D721Med (cell line): ENCODE data around the gene SPATA46.

ENCODE experiments used
- DNase-seq: peaks from one replicate; pipeline ENCODE4 v3.0.0; 2011; ENCODE audit warnings: low spot score; ENCODE audit not compliant: insufficient read length
- FAIRE-seq: peaks from 2 replicates; lab custom pipeline; 2011; peaks lifted over from hg19 to GRCh38; lab: Jason Lieb, UNC
- TF ChIP-seq, protein P1 (sequence below): IDR thresholded peaks from 2 replicates; pipeline ENCODE4 v1.5.1; 2012; ENCODE audit warnings: mild to moderate bottlenecking, control low read depth; ENCODE audit not compliant: insufficient read depth; ENCODE audit errors: missing control alignments

SPATA46 gene

DNA sequence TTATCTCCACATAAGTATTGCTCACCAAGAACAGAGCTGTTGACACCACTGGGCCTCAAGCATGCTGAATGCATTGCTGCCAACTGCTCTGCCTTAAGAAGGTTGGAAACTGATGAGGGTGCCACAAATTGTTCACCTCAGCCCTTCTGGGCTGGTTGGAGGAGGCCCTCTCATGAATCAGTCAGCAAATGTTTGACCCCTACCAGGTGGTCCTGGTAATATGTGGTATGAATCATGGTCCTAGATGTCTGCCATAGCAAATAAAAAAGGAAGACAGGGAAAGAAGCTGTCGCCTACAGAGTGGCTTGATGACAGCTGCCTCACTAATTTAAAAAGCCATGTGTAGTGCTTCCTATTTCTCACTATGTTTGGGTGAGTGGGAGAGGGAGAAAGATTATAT lies 12.2 kb downstream of the SPATA46 start:
- TF ChIP-seq, protein P1, sequence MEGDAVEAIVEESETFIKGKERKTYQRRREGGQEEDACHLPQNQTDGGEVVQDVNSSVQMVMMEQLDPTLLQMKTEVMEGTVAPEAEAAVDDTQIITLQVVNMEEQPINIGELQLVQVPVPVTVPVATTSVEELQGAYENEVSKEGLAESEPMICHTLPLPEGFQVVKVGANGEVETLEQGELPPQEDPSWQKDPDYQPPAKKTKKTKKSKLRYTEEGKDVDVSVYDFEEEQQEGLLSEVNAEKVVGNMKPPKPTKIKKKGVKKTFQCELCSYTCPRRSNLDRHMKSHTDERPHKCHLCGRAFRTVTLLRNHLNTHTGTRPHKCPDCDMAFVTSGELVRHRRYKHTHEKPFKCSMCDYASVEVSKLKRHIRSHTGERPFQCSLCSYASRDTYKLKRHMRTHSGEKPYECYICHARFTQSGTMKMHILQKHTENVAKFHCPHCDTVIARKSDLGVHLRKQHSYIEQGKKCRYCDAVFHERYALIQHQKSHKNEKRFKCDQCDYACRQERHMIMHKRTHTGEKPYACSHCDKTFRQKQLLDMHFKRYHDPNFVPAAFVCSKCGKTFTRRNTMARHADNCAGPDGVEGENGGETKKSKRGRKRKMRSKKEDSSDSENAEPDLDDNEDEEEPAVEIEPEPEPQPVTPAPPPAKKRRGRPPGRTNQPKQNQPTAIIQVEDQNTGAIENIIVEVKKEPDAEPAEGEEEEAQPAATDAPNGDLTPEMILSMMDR, result no peak
- FAIRE-seq (no peak), DNase-seq (no peak)

DNA sequence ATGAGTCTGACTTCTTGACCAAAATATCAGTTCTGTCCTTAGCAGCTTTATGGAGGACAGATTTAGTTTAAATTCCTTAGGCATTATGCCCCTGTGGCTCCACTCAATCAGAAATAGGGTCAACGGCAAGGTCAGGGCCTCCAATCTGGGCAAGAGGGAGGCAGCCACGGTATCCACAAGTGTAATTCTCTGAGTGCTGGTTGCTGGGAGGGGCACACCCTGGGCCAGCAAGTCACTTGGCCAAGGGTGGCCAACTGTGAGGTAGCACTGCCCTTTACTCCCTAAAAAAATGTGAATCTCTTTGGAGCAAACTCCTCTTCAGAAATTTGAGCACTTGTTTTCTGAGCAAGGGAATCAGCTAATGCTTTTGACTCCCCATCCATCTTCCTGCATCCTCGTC lies 12.8 kb downstream of the SPATA46 start:
- FAIRE-seq, result no peak
- DNase-seq, result no peak
- TF ChIP-seq, protein P1, result no peak

DNA sequence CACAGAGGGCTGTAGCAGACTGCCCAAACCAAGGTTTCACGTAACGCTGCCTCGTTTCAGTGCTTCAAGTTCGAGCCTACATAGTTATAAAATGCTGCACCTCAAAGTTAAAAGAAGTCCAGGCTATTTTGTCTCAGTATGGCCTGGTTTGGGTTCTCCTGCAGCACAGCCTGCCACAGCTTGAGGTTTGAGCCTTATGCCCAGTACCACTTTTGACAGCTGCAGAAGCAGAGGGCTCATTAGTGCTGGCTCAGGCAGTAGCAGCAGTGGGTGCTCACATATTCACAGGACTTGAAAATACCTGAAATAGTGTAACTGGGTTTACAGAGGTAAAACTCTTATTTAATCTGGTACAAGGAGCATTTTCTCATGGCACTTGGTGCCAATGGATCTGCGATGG lies 15.3 kb downstream of the SPATA46 start:
- TF ChIP-seq, protein P1, result no peak
- DNase-seq, result no peak
- FAIRE-seq, result no peak

DNA sequence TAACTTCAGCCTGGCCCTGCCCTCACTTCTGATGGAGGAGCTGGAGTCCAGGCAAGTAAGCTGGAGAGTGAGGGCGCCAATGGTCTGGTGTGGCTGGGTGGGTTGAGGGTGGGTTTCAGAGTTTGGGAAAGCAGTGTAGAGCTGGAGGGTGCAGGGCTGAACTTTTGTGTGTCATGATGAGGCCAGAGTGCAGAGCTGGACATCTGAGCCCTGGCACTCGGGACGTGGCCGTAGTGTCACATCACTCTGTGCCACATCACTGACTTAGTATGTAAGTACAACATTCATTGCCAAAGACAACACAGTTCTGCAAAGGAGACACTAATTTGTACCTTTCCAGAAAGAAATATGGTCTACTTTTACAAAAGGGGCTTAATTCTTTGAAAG lies 15.8 kb downstream of the SPATA46 start:
- TF ChIP-seq, protein P1, result no peak
- FAIRE-seq (no peak), DNase-seq (no peak)

DNA sequence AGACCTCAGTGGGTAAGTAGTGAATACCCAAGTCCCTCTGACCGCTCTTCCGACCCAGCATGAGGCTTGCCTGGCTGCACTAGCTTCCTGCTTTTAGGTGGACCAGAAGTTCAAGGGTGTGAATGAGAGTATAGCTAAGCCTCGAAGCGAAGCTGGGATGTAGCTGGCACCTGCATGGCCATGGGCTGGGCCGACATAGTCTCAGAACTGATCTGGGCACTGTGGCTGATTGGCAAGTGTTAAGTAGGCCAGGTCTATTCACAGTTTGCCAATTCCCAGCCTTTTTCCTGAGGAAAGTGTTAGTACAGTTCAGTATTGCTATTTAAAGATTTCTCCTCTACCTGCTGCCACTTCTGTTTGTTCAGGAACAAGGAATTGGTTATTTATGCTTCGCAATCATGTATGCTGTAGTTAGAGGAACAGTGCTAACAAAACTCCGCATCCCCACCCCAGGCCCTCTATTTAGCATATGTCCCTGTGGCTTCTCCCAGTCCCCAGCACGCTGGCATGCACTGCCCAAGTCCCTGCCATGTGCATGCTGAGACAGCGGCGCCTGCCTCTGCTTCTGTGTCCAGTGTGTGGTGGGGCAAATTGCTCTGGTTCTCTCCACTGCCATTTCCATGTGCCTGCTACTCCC lies 16.3 kb downstream of the SPATA46 start:
- DNase-seq (no peak), FAIRE-seq (no peak)
- TF ChIP-seq, protein P1, result no peak

DNA sequence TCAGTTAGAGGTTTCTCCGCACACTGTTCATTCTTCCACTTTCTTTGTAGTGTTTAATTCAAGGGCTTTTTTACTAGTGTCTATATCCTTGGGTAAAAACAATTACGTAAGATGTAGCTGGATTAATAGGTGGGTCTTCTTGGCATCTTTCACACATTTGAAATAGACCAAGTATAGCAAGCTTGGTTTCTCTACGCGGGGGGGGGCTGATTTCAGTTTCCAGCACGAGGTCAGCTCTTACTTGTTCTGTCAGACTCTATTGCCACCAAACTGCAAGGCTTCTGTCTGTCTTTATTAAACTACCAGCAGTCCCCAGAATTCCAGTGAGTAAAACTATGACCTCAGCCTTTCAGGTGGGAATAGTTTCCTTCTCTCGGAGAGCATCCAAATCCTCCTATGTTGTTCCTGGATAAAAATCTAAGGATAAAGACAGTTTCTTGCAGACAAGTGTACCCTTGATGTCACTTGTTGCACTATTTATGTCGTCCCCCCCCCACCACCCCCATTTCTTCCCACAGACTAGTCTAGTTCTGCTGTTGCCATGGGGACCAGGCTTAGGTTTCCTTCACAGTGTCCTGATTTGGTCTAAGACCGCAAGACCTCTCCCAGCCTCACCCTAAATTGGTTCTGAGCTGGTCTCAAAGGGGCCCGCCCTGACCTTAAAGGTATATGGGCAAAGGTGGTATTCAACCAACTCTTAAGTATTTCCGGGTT lies 17.0 kb downstream of the SPATA46 start:
- DNase-seq (no peak), FAIRE-seq (no peak)
- TF ChIP-seq, protein P1, result no peak

DNA sequence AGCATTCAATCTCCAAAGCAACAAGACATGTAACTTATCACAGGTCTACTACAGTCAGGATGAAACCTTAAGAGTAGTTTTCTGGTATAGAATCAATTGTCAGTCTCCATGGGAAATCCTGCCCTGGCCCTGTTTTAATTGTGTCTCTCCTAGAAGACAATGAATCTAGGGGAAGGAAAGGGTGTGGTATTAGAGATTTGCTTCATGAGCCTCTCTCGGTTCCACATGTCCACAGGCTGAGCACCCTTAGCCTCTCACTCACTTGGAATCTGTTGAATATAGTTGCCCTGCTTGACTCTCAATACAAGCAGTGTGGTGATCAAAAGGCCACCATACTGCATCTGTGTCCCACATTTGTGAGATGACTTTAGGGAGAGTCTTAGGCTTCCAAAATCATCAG lies 17.7 kb downstream of the SPATA46 start:
- TF ChIP-seq, protein P1, result no peak
- FAIRE-seq (no peak), DNase-seq (no peak)
